ENCODE results near the gene SYCE1.

The SYCE1 gene

GRCh38 chr10:133511408-133511807 lies 54.0 kb downstream of the SYCE1 start:
- TF ChIP-seq Cebpa-rat (IDR thresholded peaks at IDR 0.05): no peak
- Histone ChIP-seq H4K20me1 (no peaks in the 10 kb centered on the region), H3K4me3 (no peak overlapping the region), H3K9ac (no peak overlapping the region), H3K4me2 (no peak overlapping the region), H3K9me3 (replicated peaks in 1 of 11) (peaks cover 12 to 34% (median 20%) of the 10 kb centered on the region in 11 experiments; a peak in 21 of 22 replicates), H3K4me1 (no peaks in the 10 kb centered on the region), H3K27ac (no peak overlapping the region), H3K27me3 (no peaks in the 10 kb centered on the region), H3K36me3 (no peaks in the 10 kb centered on the region)

GRCh38 chr10:133509700-133510099 lies 55.7 kb downstream of the SYCE1 start:
- Histone ChIP-seq H3K27me3 (no peaks in the 10 kb centered on the region), H3K4me1 (no peaks in the 10 kb centered on the region), H3K9ac (no peak overlapping the region), H3K4me3 (no peak overlapping the region), H4K20me1 (no peaks in the 10 kb centered on the region), H3K9me3 (replicated peaks in 1 of 11) (peaks cover 12 to 34% (median 20%) of the 10 kb centered on the region in 11 experiments; a peak in 21 of 22 replicates), H3K36me3 (no peaks in the 10 kb centered on the region), H3K4me2 (no peak overlapping the region), H3K27ac (no peak overlapping the region)
- TF ChIP-seq Cebpa-rat (IDR thresholded peaks at IDR 0.05): no peak

Data from BLaER1 treated with 17β-estradiol and CSF1 and Interleukin-3, amounts not matched to agents 10 nM and 100 nM (cell line).